GM21717 (cell line): ENCODE data around the gene SLC12A2.

Experiments used
- ATAC-seq: cut with Tn5 transposase; IDR thresholded peaks from one replicate; pipeline ENCODE4 v1.9.1; 2021; ENCODE audit warnings: mild to moderate bottlenecking, moderate library complexity; ENCODE audit not compliant: unreplicated experiment

Gene SLC12A2

DNA sequence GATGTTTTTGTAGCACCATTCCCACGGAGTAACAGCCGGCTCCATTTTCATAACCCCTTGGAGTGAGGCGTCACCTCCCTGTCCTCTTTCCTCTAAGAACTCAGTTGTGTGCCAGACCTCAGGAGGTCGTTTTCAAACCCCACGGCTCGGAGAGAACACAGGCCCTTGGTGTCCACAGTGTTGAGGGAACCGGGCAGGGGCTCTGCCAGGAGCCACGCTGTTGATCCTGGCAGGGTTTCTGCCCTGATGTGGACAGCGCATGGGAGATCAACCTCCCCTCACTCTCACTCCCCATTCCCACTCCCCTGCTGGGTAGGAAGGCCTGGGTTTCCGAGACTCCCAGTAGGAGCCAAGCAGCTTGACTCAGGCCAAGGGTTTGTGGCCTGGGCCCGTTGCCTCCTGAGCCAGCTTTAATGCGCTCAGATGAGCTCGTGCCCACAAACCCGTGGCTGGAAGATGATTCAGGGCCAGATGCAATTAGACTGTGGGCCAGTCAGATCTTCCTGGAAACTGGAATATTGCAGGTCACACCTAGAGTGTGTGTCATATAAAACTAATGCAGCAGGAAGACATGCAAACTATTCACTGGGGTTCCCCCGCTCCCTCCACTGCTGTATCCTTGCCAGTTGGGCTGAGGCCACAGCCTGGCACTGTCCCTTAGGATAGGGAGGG lies 133.4 kb downstream of the SLC12A2 start:
- ATAC-seq: no peak

DNA sequence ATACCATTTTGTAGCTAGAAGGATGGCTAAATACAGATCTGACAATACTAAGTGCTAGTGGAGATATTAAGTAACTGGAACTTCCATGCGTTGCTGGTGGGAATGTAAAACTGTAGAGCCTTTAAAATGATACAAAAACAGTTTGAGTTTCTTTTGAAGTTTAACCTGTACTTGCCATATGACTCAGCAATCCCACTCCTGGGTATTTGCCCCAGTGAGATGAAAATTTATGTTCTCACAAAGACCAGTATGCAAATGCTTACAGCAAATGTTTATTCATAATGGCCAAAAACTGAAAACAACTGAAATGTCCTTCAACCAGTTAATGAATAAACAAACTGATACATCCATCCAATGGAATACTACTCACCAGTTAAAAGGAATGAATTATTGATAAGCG lies 137.3 kb downstream of the SLC12A2 start:
- no peak for ATAC-seq

GRCh38 chr5:128224336-128224735 lies 140.8 kb downstream of the SLC12A2 start:
- ATAC-seq: no peak

GRCh38 chr5:128225245-128226030 lies 141.9 kb downstream of the SLC12A2 start:
- no peak for ATAC-seq

GRCh38 chr5:128228008-128228407 lies 144.4 kb downstream of the SLC12A2 start:
- ATAC-seq: no peak

- ATAC-seq: no peak
Observed at GRCh38 chr5:128228521-128228920, 145.0 kb downstream of the SLC12A2 start.

- ATAC-seq: no peak
Observed at GRCh38 chr5:128234928-128235641, 151.5 kb downstream of the SLC12A2 start.

- ATAC-seq: no peak
Observed at GRCh38 chr5:128236334-128236733, 152.8 kb downstream of the SLC12A2 start.

DNA sequence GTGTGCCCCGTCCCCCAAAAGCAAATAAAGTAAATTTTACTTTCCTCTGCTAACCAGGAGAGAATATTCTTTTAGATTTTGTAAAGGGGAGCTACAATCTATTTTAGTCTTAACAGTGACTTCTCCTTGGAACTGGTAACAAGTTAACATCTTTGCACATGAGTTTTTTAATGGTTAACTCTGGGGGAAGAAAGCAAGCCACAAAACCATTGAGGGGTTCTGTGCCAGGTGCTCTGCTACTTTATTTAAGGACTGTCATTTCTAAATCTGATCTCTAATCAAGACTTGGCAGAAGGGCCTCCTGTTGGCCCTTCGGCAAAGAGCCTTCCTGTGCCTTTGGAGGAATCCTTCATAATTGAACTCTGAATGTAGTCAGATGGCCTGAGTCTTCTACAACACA lies 153.4 kb downstream of the SLC12A2 start:
- no peak for ATAC-seq

DNA sequence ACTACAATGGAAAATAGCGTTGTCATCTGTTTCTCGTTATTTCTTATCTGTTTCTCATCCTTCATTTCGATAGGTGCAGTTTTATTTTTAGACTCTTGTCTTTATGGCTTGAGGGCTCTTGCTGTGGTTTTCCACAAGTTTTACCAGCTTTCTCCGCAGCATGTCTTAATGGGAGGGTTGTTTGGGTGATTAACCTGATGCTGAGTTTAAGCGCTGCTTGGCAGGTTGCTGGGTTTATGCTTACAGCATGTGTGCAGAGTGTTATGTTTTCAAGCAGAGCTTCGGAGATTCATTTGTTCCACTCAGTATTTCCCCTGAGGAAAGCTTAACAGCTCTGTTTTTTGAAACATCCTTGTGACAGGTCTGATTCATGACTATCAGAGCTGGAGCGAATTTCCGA lies 154.0 kb downstream of the SLC12A2 start:
- ATAC-seq: no peak
